NCI-H748 (cell line): ENCODE measurements around the gene SMAD9.
"Not testable (repeated sequence)": the region's sequence is repeated elsewhere in the genome, so short reads cannot be mapped to it uniquely, and the experiment has no call there.

Source experiments
- DNase-seq: peaks from one replicate; lab custom pipeline; 2025; ENCODE audit not compliant: unreplicated experiment; lab: John Stamatoyannopoulos, UW

Gene SMAD9

GRCh38 chr13:36912973-36913372, 7.1 kb downstream of the SMAD9 start:
- DNase-seq, result no peak

DNA sequence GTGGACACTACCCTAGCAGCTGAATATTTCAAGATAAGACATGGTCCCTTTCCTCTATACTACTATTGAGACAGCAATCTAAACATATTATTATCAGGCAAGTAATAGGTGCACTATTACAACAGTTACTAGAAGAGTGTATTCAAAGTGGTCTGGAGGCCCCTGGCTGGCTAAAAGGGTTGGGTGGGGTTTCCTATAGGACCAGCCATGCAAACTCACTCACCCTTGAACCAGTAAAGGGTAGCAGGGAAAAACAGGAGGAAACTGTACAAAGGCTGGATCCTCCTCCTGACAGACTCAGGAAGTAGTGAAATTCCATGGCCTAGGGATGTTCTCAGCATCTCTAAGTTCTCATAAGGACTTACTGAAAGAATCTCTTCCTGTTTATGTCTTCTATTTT, 7.7 kb downstream of the SMAD9 start:
- peak; percentile 55 for DNase-seq

DNA sequence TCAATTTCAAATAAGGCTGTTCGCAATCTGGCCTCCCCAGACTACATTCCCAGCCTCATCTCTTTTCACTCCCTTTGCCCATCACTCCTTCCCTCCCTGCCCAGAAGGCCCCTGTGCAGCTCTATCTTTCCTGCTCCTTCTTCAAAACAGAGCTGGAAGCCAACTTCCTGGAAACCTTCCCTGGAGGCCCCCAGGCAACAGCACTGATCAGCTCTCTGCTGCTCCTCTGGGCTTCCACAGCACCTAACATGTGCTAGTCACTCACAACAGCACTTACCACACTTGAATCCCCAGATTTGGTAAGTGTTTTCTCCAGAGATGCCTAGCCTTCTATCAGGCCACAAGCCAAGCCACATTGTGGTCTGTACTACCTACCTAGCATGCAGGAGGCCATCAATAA, 9.5 kb downstream of the SMAD9 start:
- no peak for DNase-seq

DNA sequence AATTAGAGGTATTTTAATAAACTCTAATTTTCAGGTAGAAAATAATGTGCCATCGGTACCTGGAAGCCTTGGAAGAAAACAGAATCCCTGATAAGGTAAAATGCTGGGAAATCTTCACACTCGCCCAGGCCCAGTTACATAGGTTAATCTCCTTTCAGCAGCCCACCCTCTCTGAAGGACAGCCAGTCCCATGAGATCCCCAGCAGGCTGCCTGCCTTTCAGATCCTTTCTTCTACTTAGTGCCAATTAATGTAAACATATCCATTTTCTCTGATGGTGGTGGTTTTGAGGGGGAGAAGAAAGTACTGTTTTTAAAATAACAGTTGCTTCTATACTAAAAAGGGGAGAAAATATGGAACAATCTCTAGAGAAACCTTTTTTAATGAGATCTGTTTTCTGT, 12.2 kb downstream of the SMAD9 start:
- peak; percentile 73 for DNase-seq

DNA sequence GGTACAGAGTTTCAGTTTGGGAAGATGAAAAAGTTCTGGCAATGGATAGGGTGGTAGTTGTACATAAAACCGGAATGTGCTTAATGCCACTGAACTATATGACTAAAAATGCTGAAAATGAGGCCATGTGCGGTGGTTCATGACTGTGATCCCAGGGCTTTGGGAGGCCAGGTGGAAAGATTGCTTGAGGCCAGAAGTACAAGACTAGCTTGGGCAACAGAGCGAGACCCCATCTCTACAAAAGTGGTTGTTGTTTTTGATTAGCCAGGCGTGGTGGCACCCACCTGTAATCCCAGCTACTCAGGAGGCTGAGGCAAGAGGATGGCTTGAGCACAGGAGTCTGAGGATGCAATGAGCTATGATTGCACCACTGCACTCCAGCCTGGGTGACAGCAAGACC, 12.8 kb downstream of the SMAD9 start:
- no peak for DNase-seq

GRCh38 chr13:36905944-36906343, 14.1 kb downstream of the SMAD9 start:
- no peak for DNase-seq

DNA sequence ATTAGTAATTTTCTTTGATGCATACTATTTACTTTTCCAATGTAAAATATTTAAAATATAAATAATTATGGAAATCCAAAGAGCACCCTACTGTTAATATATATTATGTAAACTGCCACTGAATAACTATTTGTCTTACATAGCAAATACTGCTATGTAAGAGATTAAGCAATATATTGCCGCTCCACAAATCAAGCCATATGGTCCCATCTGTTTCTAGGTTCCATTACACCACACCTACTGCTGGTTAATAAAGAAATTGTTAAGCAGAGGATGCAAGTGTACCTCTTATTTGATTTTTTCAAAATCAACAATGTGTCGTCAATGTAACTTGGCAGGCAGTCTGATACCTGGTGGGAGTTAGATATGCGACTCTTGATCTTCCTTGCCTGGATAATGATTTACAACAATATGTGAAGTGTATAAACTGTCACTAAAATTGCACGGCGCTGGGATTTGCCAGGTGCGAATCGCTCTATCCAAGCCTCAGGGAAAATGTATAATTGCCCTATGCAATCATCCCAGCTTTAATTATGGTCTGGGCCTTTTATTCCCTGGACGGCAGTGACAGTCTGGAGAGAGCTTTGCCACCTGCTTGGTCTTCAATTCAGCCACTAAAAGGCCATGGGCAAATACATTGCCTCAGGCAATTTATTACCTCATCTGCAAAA, 16.0 kb downstream of the SMAD9 start:
- DNase-seq, result peak; percentile 100

DNA sequence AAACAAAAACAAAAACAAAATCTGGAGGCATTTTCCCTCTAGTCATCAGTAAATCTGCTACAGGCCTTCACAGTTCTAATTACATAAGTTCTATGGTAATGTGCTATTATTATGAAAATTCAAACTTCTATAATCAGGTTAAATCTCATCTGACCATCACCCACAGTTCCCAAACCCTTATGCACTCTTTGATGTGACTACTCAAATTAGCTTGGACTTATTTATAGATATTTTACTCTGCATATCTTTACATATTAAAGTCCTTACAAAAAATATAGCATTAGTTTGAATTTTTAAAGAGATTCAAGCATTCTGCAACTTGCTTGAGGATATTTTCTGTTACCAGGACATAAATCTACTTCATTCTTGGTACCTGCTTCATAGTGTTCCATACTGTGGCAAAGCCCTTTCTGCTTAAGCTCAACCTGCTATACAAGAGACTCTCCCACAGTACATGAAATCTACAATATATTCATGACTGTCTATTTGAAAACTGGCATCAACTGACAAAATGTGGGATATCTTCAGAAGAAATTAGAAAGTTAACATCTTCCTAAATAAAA, 22.9 kb downstream of the SMAD9 start:
- no peak for DNase-seq

GRCh38 chr13:36891752-36892151, 28.3 kb downstream of the SMAD9 start:
- DNase-seq, result no peak

GRCh38 chr13:36888645-36889044, 31.4 kb downstream of the SMAD9 start:
- DNase-seq, result peak; percentile 89

- DNase-seq, result peak; percentile 75
These were observed 32.1 kb downstream of the SMAD9 start for GRCh38 chr13:36887758-36888521.

DNA sequence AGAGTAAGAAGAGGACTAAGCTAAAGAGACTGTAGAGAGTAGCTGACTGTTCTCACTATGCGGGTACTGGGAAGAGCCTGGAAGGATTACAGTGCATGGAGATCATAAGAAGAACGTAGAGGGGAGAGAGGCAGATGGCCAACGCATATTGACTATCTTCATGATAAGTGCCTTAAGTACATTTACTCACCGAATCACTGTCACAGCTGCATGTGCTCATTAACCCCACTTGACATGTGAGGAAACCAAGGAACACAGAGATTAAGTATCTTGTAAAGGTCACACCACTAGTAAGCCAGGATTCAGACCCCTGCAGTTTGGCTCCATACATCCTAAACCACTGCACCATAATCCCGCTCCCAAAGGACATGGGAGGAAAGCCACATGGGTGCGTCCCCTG, 34.1 kb downstream of the SMAD9 start:
- DNase-seq, result peak; percentile 81

GRCh38 chr13:36884235-36884634, 35.8 kb downstream of the SMAD9 start:
- no peak for DNase-seq

- no peak for DNase-seq
These were observed 36.2 kb downstream of the SMAD9 start for GRCh38 chr13:36883824-36884223.

DNA sequence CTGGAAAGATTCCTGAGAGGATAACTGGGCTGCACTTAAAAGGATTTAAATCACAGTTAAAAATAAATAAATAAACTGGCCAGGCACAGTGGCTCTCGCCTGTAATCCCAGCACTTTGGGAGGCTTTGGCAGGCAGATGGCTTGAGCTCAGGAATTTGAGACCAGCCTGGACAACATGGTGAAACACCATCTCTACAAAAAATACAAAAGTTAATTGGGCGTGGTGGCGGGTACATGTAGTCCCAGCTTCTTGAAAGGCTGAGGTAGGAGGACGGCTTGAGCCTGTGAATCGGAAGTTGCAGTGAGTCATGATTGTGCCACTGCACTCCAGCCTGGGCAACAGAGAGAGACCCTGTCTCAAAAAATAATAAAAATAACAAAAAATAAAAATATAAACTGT, 36.6 kb downstream of the SMAD9 start:
- not testable (repeated sequence) for DNase-seq

DNA sequence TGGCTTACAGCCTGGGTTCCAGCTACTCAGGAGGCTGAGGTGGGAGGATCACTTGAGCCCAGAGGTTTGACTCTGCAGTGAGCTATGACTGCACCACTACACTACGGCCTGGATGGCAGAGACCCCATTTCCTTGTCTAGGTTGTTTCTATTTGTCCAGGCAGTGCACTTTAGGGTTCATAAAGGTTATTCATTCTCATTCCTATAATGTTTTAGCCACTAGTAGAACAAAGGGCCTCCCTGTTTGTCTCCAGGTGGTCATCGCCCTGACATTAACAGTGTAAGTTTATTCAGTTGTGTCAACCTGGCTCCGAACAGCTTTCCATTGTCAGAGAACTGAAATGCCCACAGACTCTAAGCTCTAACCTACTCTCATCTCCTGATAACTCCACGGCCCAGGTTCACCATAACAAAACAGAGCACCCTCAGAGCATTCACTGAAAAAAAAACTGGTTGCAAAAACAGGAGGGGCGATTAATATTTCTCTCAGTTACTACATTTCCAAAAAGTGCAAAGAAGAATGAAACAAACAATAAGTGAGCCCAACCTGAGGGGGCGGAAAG, 37.1 kb downstream of the SMAD9 start:
- no peak for DNase-seq

- no peak for DNase-seq
These were observed 39.1 kb downstream of the SMAD9 start for GRCh38 chr13:36880961-36881360.

DNA sequence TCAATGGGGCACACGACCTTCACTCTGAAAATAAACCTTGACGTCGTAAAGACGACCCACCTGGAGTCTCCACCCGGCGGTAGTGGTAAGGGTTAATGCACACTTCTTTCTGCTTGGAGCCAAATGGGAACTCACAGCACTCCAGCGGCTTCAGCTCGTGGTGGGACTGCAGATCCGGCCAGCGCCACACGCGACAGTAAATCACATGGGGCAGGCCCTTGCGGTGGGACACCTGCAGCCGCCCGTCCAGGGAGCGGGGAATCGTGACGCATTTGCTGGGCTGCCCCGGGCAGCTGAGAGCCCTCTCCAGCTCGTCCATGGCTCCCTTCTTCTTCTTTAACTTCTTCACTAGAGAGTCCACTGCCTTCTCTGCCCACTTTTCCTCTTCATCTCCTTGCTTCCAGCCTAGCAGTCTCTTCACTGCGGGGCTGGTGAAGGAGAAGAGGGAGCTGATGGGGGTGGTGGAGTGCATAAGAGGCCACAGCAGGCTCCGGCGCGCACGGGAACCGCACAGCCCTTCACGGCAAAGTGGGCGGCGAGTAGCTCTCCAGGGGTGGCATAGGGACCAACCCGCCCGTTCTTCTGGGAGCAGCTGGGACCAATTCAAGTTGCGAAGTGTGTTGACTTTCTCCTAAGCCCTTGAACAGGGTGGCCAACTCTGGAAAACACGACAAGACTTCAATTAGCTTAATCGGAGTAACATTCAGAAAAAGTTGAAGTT, 40.7 kb downstream of the SMAD9 start:
- DNase-seq, result no peak

DNA sequence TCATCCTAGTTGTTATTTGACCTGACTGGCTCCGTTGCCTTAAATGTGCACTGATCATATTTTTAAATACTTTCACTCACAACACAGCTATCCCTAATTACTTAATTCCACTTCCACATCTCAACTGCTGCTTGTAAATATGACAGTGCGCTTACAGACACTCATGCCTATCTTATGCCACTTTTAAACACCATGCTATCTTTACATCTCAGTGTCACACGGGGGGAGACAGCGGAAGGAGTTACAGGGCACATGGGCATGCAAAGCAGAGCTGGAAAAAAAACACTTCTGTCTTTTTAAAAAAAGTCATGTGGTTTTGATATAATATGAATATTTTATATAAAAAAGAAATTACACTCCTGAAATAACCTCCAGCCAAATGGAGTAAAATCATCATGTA, 44.1 kb downstream of the SMAD9 start:
- peak; percentile 9 for DNase-seq

- peak; percentile 35 for DNase-seq
These were observed 44.6 kb downstream of the SMAD9 start for GRCh38 chr13:36875431-36875830.

- DNase-seq, result peak; percentile 54
These were observed 47.4 kb downstream of the SMAD9 start for GRCh38 chr13:36872621-36873020.
